H9 (cell line): ENCODE results near the gene SELENOM. TPM values are rescaled to one million over a fixed set of nuclear protein-coding genes. Genes with fewer than 3 reads are reported as not detected.

Experiments used
- DNase-seq: peaks from one replicate; pipeline ENCODE4 v3.0.0-alpha.2; 2017
- H2AFZ ChIP-seq: one replicate; pipeline ENCODE4 v1.6.1; 2013; ENCODE audit warnings: mild to moderate bottlenecking, low read length, control low read depth, moderate library complexity
- H2AK5ac ChIP-seq: 2 replicates; pipeline ENCODE4 v1.6.1; 2013; ENCODE audit warnings: low read length, control low read depth, mixed read lengths; ENCODE audit not compliant: insufficient read length
- H2BK120ac ChIP-seq: one replicate; pipeline ENCODE4 v1.6.1; 2013; ENCODE audit warnings: low read depth, mild to moderate bottlenecking, low read length, control low read depth, inconsistent platforms; ENCODE audit not compliant: poor library complexity, severe bottlenecking
- H2BK12ac ChIP-seq: 2 replicates; pipeline ENCODE4 v1.6.1; 2013; ENCODE audit warnings: low read length, control low read depth, mixed read lengths, low read depth; ENCODE audit not compliant: insufficient read length
- H2BK15ac ChIP-seq: 2 replicates; pipeline ENCODE4 v1.6.1; 2013; ENCODE audit warnings: low read depth, low read length, control low read depth
- H2BK20ac ChIP-seq: one replicate; pipeline ENCODE4 v1.6.1; 2013; ENCODE audit warnings: low read depth, mild to moderate bottlenecking, low read length, control low read depth, inconsistent platforms; ENCODE audit not compliant: poor library complexity, severe bottlenecking
- H2BK5ac ChIP-seq: 2 replicates; pipeline ENCODE4 v1.6.1; 2013; ENCODE audit warnings: low read length, control low read depth, mixed read lengths; ENCODE audit not compliant: insufficient read length
- H3K14ac ChIP-seq: 2 replicates; pipeline ENCODE4 v1.6.1; 2013; ENCODE audit warnings: low read length, control low read depth; ENCODE audit not compliant: insufficient read depth
- H3K18ac ChIP-seq: 2 replicates; pipeline ENCODE4 v1.6.1; 2013; ENCODE audit warnings: low read depth, mild to moderate bottlenecking, mixed read lengths, low read length, control low read depth; ENCODE audit not compliant: insufficient read length
- H3K23ac ChIP-seq: 2 replicates; pipeline ENCODE4 v1.6.1; 2013; ENCODE audit warnings: low read length, control low read depth, mixed read lengths, low read depth; ENCODE audit not compliant: insufficient read length
- H3K23me2 ChIP-seq: 2 replicates; pipeline ENCODE4 v1.6.1; 2013; ENCODE audit warnings: low read depth, mild to moderate bottlenecking, mixed read lengths, low read length, control low read depth; ENCODE audit not compliant: insufficient read length, poor library complexity, severe bottlenecking
- H3K27ac ChIP-seq: 2 replicates; pipeline ENCODE4 v1.5.1; 2013; ENCODE audit warnings: low read length, control low read depth, mixed read lengths, low read depth; ENCODE audit not compliant: insufficient read length
- H3K27me3 ChIP-seq: 2 replicates; pipeline ENCODE4 v1.6.1; 2013; ENCODE audit warnings: low read length, control low read depth, inconsistent platforms; ENCODE audit not compliant: insufficient read depth
- H3K4ac ChIP-seq: 2 replicates; pipeline ENCODE4 v1.6.1; 2013; ENCODE audit warnings: low read depth, mild to moderate bottlenecking, control low read depth, inconsistent platforms, low read length, moderate library complexity
- H3K4me1 ChIP-seq: 2 replicates; pipeline ENCODE4 v1.6.1; 2013; ENCODE audit warnings: low read length, control low read depth, inconsistent platforms; ENCODE audit not compliant: insufficient read depth
- H3K4me2 ChIP-seq: 2 replicates; pipeline ENCODE4 v1.6.1; 2013; ENCODE audit warnings: low read length, control low read depth, mixed read lengths; ENCODE audit not compliant: insufficient read length, insufficient read depth
- H3K56ac ChIP-seq: 2 replicates; pipeline ENCODE4 v1.6.1; 2013; ENCODE audit warnings: low read depth, mild to moderate bottlenecking, mixed read lengths, low read length, control low read depth; ENCODE audit not compliant: insufficient read length
- H3K79me1 ChIP-seq: 2 replicates; pipeline ENCODE4 v1.6.1; 2013; ENCODE audit warnings: low read depth, mild to moderate bottlenecking, moderate library complexity, low read length, control low read depth, inconsistent platforms; ENCODE audit not compliant: insufficient read depth, poor library complexity, severe bottlenecking
- H3K79me2 ChIP-seq: 2 replicates; pipeline ENCODE4 v1.6.1; 2013; ENCODE audit warnings: low read length, control low read depth, inconsistent platforms; ENCODE audit not compliant: insufficient read depth
- H3K9ac ChIP-seq: 2 replicates; pipeline ENCODE4 v1.6.1; 2013; ENCODE audit warnings: low read length, control low read depth, mixed read lengths; ENCODE audit not compliant: insufficient read length; ENCODE audit errors: extremely low read depth
- H3K9me3 ChIP-seq: one replicate; pipeline ENCODE4 v1.6.1; 2013; ENCODE audit warnings: low read depth, low read length, inconsistent platforms; ENCODE audit not compliant: control insufficient read depth
- H3T11ph ChIP-seq: one replicate; pipeline ENCODE4 v1.6.1; 2013; ENCODE audit warnings: mild to moderate bottlenecking, low read length, control low read depth, inconsistent platforms
- H4K20me1 ChIP-seq: one replicate; pipeline ENCODE4 v1.6.1; 2013; ENCODE audit not compliant: control insufficient read depth, insufficient read length, insufficient read depth
- H4K5ac ChIP-seq: 2 replicates; pipeline ENCODE4 v1.6.1; 2013; ENCODE audit warnings: low read depth, mild to moderate bottlenecking, mixed read lengths, low read length, control low read depth; ENCODE audit not compliant: insufficient read length
- H4K8ac ChIP-seq: replicated peaks from 2 replicates; pipeline ENCODE4 v1.6.1; 2013; ENCODE audit warnings: low read length, control low read depth, mixed read lengths, low read depth; ENCODE audit not compliant: insufficient read length
- H4K91ac ChIP-seq: 2 replicates; pipeline ENCODE4 v1.6.1; 2013; ENCODE audit warnings: low read depth, mild to moderate bottlenecking, moderate library complexity, mixed read lengths, low read length, control low read depth; ENCODE audit not compliant: insufficient read length
- H3K27ac Mint-ChIP-seq, 3 experiments: 2 replicates in 2 of 3; 3 replicates in 1 of 3; pipeline ENCODE4 v1.8.0; 2020 to 2021; ENCODE audit warnings: mixed read lengths in 3 of 3, mild to moderate bottlenecking in 1 of 3, moderate library complexity in 1 of 3
- H3K27me3 Mint-ChIP-seq: 2 replicates; pipeline ENCODE4 v1.8.0; 2021; ENCODE audit warnings: low read depth, mild to moderate bottlenecking, moderate library complexity, mixed read lengths
- H3K36me3 Mint-ChIP-seq, 3 experiments: 2 replicates in 2 of 3; 3 replicates in 1 of 3; pipeline ENCODE4 v1.8.0; 2020 to 2021; ENCODE audit warnings: low read depth in 3 of 3, mixed read lengths in 3 of 3; ENCODE audit not compliant: insufficient read depth in 1 of 3
- H3K4me1 Mint-ChIP-seq, 2 experiments: 2 replicates each; pipeline ENCODE4 v1.8.0; 2020; ENCODE audit warnings: mixed read lengths in 2 of 2
- H3K4me3 Mint-ChIP-seq, 2 experiments: 2 replicates in 1 of 2; 3 replicates in 1 of 2; pipeline ENCODE4 v1.8.0; 2020 to 2021; ENCODE audit warnings: mild to moderate bottlenecking in 2 of 2, mixed read lengths in 2 of 2, moderate library complexity in 1 of 2
- H3K9me3 Mint-ChIP-seq, 2 experiments: 2 replicates in 1 of 2; 3 replicates in 1 of 2; pipeline ENCODE4 v1.8.0; 2020; ENCODE audit warnings: mild to moderate bottlenecking in 2 of 2, mixed read lengths in 2 of 2, moderate library complexity in 1 of 2
- CTCF ChIP-seq: fragments of 200-600 bp; sonication (generic); conservative IDR thresholded peaks from 3 replicates; pipeline ENCODE4 v1.8.0; 2021; ENCODE audit warnings: antibody characterized with exemption, mild to moderate bottlenecking
- WGBS: extraction: QIAGEN DNeasy Blood & Tissue Kit; methylation state at CpG from one replicate; pipeline ENCODE4 v1.1.7; 2013; ENCODE audit warnings: missing lambda C conversion rate, low lambda C conversion rate, mixed read lengths; ENCODE audit not compliant: insufficient read length; ENCODE audit errors: extremely low coverage; 5-methylcytosine and 5-hydroxymethylcytosine counted together
- total RNA-seq: library from RNA; stranded (reverse); gene quantifications from 2 replicates; pipeline ENCODE4 v1.2.1, GENCODE V29; 2021

SELENOM gene
- total RNA-seq, 1 experiment from 2014 or later, result 18.6 TPM

GRCh38 chr22:31077681-31078080 lies 29.7 kb downstream of the SELENOM start:
- TF ChIP-seq CTCF, result no peak
- Histone ChIP-seq H3K79me1 (no peaks in the 10 kb centered on the region), H2BK20ac (no peak overlapping the region), H3K18ac (no peak overlapping the region), H3K56ac (no peak overlapping the region), H3K4ac (no peak overlapping the region), H3T11ph (no peak overlapping the region), H3K9ac (no peak overlapping the region), H2BK12ac (no peak overlapping the region), H3K79me2 (no peaks in the 10 kb centered on the region), H2BK120ac (no peak overlapping the region), H2AFZ (no peak overlapping the region), H3K4me1 (no peaks in the 10 kb centered on the region; the same call in 1 of the 2 replicates), H3K23ac (no peak overlapping the region), H3K14ac (no peak overlapping the region), H3K27ac (no peak overlapping the region), H3K9me3 (no peaks in the 10 kb centered on the region), H3K27me3 (no peaks in the 10 kb centered on the region), H2BK5ac (no peak overlapping the region), H3K23me2 (peaks cover 3% of the 10 kb centered on the region), H2BK15ac (no peak overlapping the region), H2AK5ac (no peak overlapping the region), H4K5ac (no peak overlapping the region), H4K91ac (no peak overlapping the region), H4K8ac (no peak overlapping the region), H3K4me2 (no peak overlapping the region), H4K20me1 (no peaks in the 10 kb centered on the region)
- Mint-ChIP-seq H3K4me3 (no peak overlapping the region), H3K27ac (no peak overlapping the region), H3K27me3 (peaks cover 11% of the 10 kb centered on the region), H3K36me3 (no peaks in the 10 kb centered on the region), H3K9me3 (no peaks in the 10 kb centered on the region), H3K4me1 (peaks cover 18 to 22% of the 10 kb centered on the region in 2 experiments)
- no peak for DNase-seq
- no CpG with 5 or more reads among the region's 6 CpGs for WGBS
